Smooth muscle cell (in vitro differentiated cells): ENCODE measurements around the gene AURKAIP1. TPM values are rescaled to one million over a fixed set of nuclear protein-coding genes. Genes with fewer than 3 reads are reported as not detected.

Experiments used
- DNase-seq: peaks from one replicate; lab custom pipeline; 2025; ENCODE audit not compliant: unreplicated experiment; lab: John Stamatoyannopoulos, UW
- H2AFZ ChIP-seq: fragments of 200-600 bp; sonication (generic); 2 replicates; pipeline ENCODE4 v1.6.0; 2016; ENCODE audit warnings: antibody characterized with exemption, low read depth, mild to moderate bottlenecking
- H3F3A ChIP-seq: fragments of 200-600 bp; sonication (generic); 2 replicates; pipeline ENCODE4 v1.6.0; 2017; ENCODE audit warnings: antibody characterized with exemption, low read depth
- H3K27ac ChIP-seq: fragments of 200-600 bp; sonication (generic); 2 replicates; pipeline ENCODE4 v1.5.1; 2016; ENCODE audit warnings: low read depth, mild to moderate bottlenecking
- H3K27me3 ChIP-seq: fragments of 200-600 bp; sonication (generic); 2 replicates; pipeline ENCODE4 v1.6.1; 2016; ENCODE audit warnings: low read depth, mild to moderate bottlenecking
- H3K36me3 ChIP-seq: fragments of 200-600 bp; sonication (generic); 2 replicates; pipeline ENCODE4 v1.5.1; 2016; ENCODE audit warnings: low read depth
- H3K4me1 ChIP-seq: fragments of 200-600 bp; sonication (generic); 2 replicates; pipeline ENCODE4 v1.5.1; 2016; ENCODE audit warnings: low read depth
- H3K4me2 ChIP-seq: fragments of 200-600 bp; sonication (generic); 2 replicates; pipeline ENCODE4 v1.6.0; 2016; ENCODE audit warnings: mild to moderate bottlenecking
- H3K4me3 ChIP-seq: fragments of 200-600 bp; sonication (generic); 2 replicates; pipeline ENCODE4 v1.5.1; 2016; ENCODE audit warnings: mild to moderate bottlenecking
- H3K79me2 ChIP-seq: fragments of 200-600 bp; sonication (generic); 2 replicates; pipeline ENCODE4 v1.6.0; 2016; ENCODE audit warnings: low read depth, mild to moderate bottlenecking
- H3K9ac ChIP-seq: fragments of 200-600 bp; sonication (generic); 2 replicates; pipeline ENCODE4 v1.6.0; 2016; ENCODE audit warnings: low read depth
- H3K9me3 ChIP-seq: fragments of 200-600 bp; sonication (generic); replicated peaks from 2 replicates; pipeline ENCODE4 v1.5.1; 2016; ENCODE audit warnings: low read depth
- H4K20me1 ChIP-seq: fragments of 200-600 bp; sonication (generic); 2 replicates; pipeline ENCODE4 v1.6.0; 2016; ENCODE audit warnings: low read depth
- CTCF ChIP-seq: fragments of 200-600 bp; sonication (generic); IDR thresholded peaks from 2 replicates; pipeline ENCODE4 v1.5.1; 2017; ENCODE audit warnings: borderline replicate concordance, mild to moderate bottlenecking, antibody characterized with exemption; ENCODE audit not compliant: insufficient read depth, poor library complexity, severe bottlenecking
- WGBS: methylation state at CpG from one replicate; pipeline ENCODE4 v1.1.7; 2016; ENCODE audit warnings: low lambda C conversion rate; 5-methylcytosine and 5-hydroxymethylcytosine counted together
- polyA plus RNA-seq: library from polyadenylated mRNA; unstranded; fragments of >200 nt; fragmentation: Nextera tagmentation; extraction: Ambion mirVana; gene quantifications from 2 replicates; pipeline ENCODE4 v1.2.1, GENCODE V29; 2016
- total RNA-seq: library from RNA; depleted of rRNA; stranded (reverse); fragments of >200 nt; gene quantifications from 2 replicates; pipeline ENCODE4 v1.2.3, GENCODE V29; 2014

AURKAIP1 gene
- total and polyA plus RNA-seq, 2 experiments from 2014 or later, result 60.1 to 214 TPM

- peaks cover 53% of the 10 kb centered on the region for H4K20me1 ChIP-seq
- peaks cover 20% of the 10 kb centered on the region for H3K79me2 ChIP-seq
- no peak overlapping the region for H3K4me2 ChIP-seq
- no peak overlapping the region for H2AFZ ChIP-seq
- H3K27ac ChIP-seq, result no peak overlapping the region
- no peaks in the 10 kb centered on the region for H3K9me3 ChIP-seq
- no peak overlapping the region for H3K9ac ChIP-seq
- DNase-seq, result no peak
- H3K4me3 ChIP-seq, result no peak overlapping the region
- WGBS, result 97% methylated on average over 23 of the region's 23 CpGs
- H3K27me3 ChIP-seq, result no peaks in the 10 kb centered on the region
- H3K4me1 ChIP-seq, result no peaks in the 10 kb centered on the region
- no peaks in the 10 kb centered on the region for H3K36me3 ChIP-seq
- no peaks in the 10 kb centered on the region for H3F3A ChIP-seq
- TF ChIP-seq CTCF, result no peak
Observed at GRCh38 chr1:1340185-1340584, 34.8 kb downstream of the AURKAIP1 start.

GRCh38 chr1:1338278-1338677 is 36.7 kb downstream of the AURKAIP1 start:
- H3K9me3 ChIP-seq, result no peaks in the 10 kb centered on the region
- H3K79me2 ChIP-seq, result peaks cover 2% of the 10 kb centered on the region
- H3K27ac ChIP-seq, result no peak overlapping the region
- no peak for TF ChIP-seq CTCF
- H3F3A ChIP-seq, result no peaks in the 10 kb centered on the region
- no peak for DNase-seq
- no peak overlapping the region for H3K4me2 ChIP-seq
- H3K4me1 ChIP-seq, result no peaks in the 10 kb centered on the region
- no peak overlapping the region for H2AFZ ChIP-seq
- H3K27me3 ChIP-seq, result no peaks in the 10 kb centered on the region
- WGBS, result 96% methylated on average over 26 of the region's 36 CpGs
- no peak overlapping the region for H3K9ac ChIP-seq
- no peaks in the 10 kb centered on the region for H3K36me3 ChIP-seq
- peaks cover 39% of the 10 kb centered on the region for H4K20me1 ChIP-seq
- H3K4me3 ChIP-seq, result no peak overlapping the region

- H3K27ac ChIP-seq, result no peak overlapping the region
- TF ChIP-seq CTCF, result no peak
- H3F3A ChIP-seq, result no peaks in the 10 kb centered on the region
- H3K4me2 ChIP-seq, result no peak overlapping the region
- H3K4me1 ChIP-seq, result no peaks in the 10 kb centered on the region
- peaks cover 34% of the 10 kb centered on the region for H4K20me1 ChIP-seq
- H2AFZ ChIP-seq, result no peak overlapping the region
- H3K36me3 ChIP-seq, result no peaks in the 10 kb centered on the region
- H3K4me3 ChIP-seq, result no peak overlapping the region
- WGBS, result 89% methylated on average over 7 of the region's 18 CpGs
- no peaks in the 10 kb centered on the region for H3K27me3 ChIP-seq
- H3K79me2 ChIP-seq, result no peaks in the 10 kb centered on the region
- H3K9me3 ChIP-seq, result no peaks in the 10 kb centered on the region
- no peak overlapping the region for H3K9ac ChIP-seq
- no peak for DNase-seq
Observed at GRCh38 chr1:1337793-1338147, 37.2 kb downstream of the AURKAIP1 start.

- H3K79me2 ChIP-seq, result no peaks in the 10 kb centered on the region
- no peaks in the 10 kb centered on the region for H3K9me3 ChIP-seq
- H3K27me3 ChIP-seq, result no peaks in the 10 kb centered on the region
- DNase-seq, result no peak
- H2AFZ ChIP-seq, result no peak overlapping the region
- no peaks in the 10 kb centered on the region for H3K4me1 ChIP-seq
- H3K4me2 ChIP-seq, result no peak overlapping the region
- 96% methylated on average over 23 of the region's 32 CpGs for WGBS
- TF ChIP-seq CTCF, result no peak
- H3K9ac ChIP-seq, result no peak overlapping the region
- no peak overlapping the region for H3K27ac ChIP-seq
- no peaks in the 10 kb centered on the region for H3F3A ChIP-seq
- H3K4me3 ChIP-seq, result no peak overlapping the region
- H3K36me3 ChIP-seq, result no peaks in the 10 kb centered on the region
- H4K20me1 ChIP-seq, result peaks cover 28% of the 10 kb centered on the region
Observed at GRCh38 chr1:1336931-1337792, 37.8 kb downstream of the AURKAIP1 start.
